Fibroblast of mammary gland (primary cell): Measurements from ENCODE around the gene PTPRN2.

Source experiments
- DNase-seq: peaks from one replicate; pipeline ENCODE4 v3.0.0-alpha.2; 2010; ENCODE audit warnings: low read depth
- H3K4me3 ChIP-seq: 2 replicates; pipeline ENCODE4 v1.5.1; 2011; ENCODE audit warnings: low read depth, mild to moderate bottlenecking, low read length, moderate library complexity; ENCODE audit not compliant: control insufficient read depth
- TF ChIP-seq, protein P1 (sequence below): conservative IDR thresholded peaks from 2 replicates; pipeline ENCODE4 v1.5.1; 2011; ENCODE audit warnings: low read depth, low read length, inconsistent platforms; ENCODE audit not compliant: control insufficient read depth, insufficient read depth

PTPRN2 gene

DNA sequence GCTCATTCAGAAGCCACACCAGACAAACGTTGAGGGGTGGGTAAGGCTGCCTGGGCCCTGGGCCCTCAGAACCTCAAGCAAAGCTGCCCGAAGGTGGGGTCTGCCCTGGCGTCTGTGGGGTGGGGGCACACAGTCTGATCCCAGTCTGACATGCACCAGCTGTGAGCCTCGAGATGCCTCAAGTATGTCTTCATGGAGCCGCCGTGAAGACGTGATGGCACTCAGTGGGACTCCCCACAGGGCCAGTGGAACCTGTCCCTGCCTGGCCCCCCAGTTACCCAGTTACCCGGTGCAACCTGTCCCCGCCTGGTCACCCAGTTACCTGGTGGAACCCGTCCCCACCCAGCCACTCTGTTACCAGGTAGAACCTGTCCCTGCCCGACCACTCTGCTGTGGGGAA is 351.2 kb downstream of the PTPRN2 start:
- TF ChIP-seq, protein P1, sequence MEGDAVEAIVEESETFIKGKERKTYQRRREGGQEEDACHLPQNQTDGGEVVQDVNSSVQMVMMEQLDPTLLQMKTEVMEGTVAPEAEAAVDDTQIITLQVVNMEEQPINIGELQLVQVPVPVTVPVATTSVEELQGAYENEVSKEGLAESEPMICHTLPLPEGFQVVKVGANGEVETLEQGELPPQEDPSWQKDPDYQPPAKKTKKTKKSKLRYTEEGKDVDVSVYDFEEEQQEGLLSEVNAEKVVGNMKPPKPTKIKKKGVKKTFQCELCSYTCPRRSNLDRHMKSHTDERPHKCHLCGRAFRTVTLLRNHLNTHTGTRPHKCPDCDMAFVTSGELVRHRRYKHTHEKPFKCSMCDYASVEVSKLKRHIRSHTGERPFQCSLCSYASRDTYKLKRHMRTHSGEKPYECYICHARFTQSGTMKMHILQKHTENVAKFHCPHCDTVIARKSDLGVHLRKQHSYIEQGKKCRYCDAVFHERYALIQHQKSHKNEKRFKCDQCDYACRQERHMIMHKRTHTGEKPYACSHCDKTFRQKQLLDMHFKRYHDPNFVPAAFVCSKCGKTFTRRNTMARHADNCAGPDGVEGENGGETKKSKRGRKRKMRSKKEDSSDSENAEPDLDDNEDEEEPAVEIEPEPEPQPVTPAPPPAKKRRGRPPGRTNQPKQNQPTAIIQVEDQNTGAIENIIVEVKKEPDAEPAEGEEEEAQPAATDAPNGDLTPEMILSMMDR: no peak
- no peak for DNase-seq
- H3K4me3 ChIP-seq: no peak overlapping the region

DNA sequence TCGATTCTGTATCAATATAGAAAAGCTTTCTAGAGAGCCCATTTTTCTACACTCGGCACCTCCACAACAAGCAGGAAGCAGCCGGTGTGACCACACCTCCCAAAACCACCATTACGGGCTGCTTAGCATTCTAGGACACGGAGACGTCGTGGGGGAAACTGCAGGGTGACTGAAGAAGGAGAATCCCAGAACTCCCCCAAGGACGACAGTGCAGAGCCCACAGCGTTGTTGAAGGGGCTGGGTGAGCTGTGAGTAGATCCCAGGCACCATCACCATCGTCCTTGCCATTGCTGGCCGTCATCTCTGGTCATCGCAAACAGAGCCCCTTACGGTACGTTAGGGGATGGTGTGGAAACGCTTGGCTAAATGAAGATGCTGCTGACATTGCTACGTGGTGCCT is 351.8 kb downstream of the PTPRN2 start:
- no peak for DNase-seq
- H3K4me3 ChIP-seq: no peak overlapping the region
- TF ChIP-seq, protein P1: no peak

- TF ChIP-seq, protein P1: no peak
- H3K4me3 ChIP-seq: no peak overlapping the region
- DNase-seq: no peak
Observed at GRCh38 chr7:158229945-158230344, 357.7 kb downstream of the PTPRN2 start.

DNA sequence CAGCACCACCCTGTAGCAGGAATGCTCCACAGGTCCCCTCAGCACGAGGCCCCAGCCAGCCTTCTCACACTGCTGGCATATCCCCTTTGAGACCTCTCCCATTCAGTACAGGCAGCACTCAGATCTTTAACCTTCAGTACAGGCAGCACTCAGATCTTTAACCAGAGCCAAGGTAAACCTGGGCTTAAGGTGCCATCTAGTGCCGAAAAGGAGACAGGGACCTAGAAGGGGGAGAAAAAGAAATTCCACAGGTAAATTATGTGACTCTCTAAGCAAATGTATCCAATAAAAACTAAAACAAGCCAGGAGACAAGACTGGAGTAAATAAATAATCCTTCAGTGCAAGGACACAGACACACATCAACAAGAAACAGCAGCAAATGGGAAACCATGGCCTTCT is 358.6 kb downstream of the PTPRN2 start:
- H3K4me3 ChIP-seq: no peak overlapping the region
- TF ChIP-seq, protein P1: no peak
- DNase-seq: no peak

- TF ChIP-seq, protein P1: no peak
- DNase-seq: no peak
- no peak overlapping the region for H3K4me3 ChIP-seq
Observed at GRCh38 chr7:158228131-158228530, 359.5 kb downstream of the PTPRN2 start.

GRCh38 chr7:158227258-158227984 is 360.2 kb downstream of the PTPRN2 start:
- TF ChIP-seq, protein P1: no peak

More at GRCh38 chr7:158227258-158227984, 360.2 kb downstream of the PTPRN2 start:
- H3K4me3 ChIP-seq: no peak overlapping the region
- DNase-seq: no peak
